HG02885 (cell line): ENCODE results near the gene CNTFR.
"Not testable (repeated sequence)": the region's sequence is repeated elsewhere in the genome, so short reads cannot be mapped to it uniquely, and the experiment has no call there.

ENCODE experiments used
- ATAC-seq: cut with Tn5 transposase; IDR thresholded peaks from one replicate; pipeline ENCODE4 v1.9.1; 2021; ENCODE audit warnings: mild to moderate bottlenecking; ENCODE audit not compliant: unreplicated experiment, poor library complexity

CNTFR gene

GRCh38 chr9:34544035-34544434 is 45.5 kb downstream of the CNTFR start:
- no peak for ATAC-seq

- ATAC-seq = no peak
Measured at GRCh38 chr9:34541540-34541939, 48.0 kb downstream of the CNTFR start.

GRCh38 chr9:34540827-34541226 is 48.7 kb downstream of the CNTFR start:
- no peak for ATAC-seq

GRCh38 chr9:34536685-34537084 is 52.8 kb downstream of the CNTFR start:
- no peak for ATAC-seq

GRCh38 chr9:34532041-34532440 is 57.5 kb downstream of the CNTFR start:
- ATAC-seq = not testable (repeated sequence)

- ATAC-seq = no peak
Measured at GRCh38 chr9:34526026-34526425, 63.5 kb downstream of the CNTFR start.

- no peak for ATAC-seq
Measured at GRCh38 chr9:34524349-34524748, 65.2 kb downstream of the CNTFR start.

- ATAC-seq = peak; percentile 89
Measured at GRCh38 chr9:34522971-34523797, 66.3 kb downstream of the CNTFR start, which contains the start of gene ENHO. Gene ENHO, minus strand, starts transcription at chr9:34522990. Its CDS starts 1,295 bp downstream, at chr9:34521695.

GRCh38 chr9:34522091-34522887 is 67.2 kb downstream of the CNTFR start:
- no peak for ATAC-seq

- no peak for ATAC-seq
Measured at GRCh38 chr9:34521406-34522045, 68.0 kb downstream of the CNTFR start.

GRCh38 chr9:34520505-34521385 is 68.8 kb downstream of the CNTFR start:
- ATAC-seq = no peak

- no peak for ATAC-seq
Measured at GRCh38 chr9:34520096-34520495, 69.4 kb downstream of the CNTFR start.

GRCh38 chr9:34519321-34520020 is 70.1 kb downstream of the CNTFR start:
- ATAC-seq = no peak

- no peak for ATAC-seq
Measured at GRCh38 chr9:34518896-34519295, 70.6 kb downstream of the CNTFR start.

- no peak for ATAC-seq
Measured at GRCh38 chr9:34518110-34518616, 71.4 kb downstream of the CNTFR start.

GRCh38 chr9:34517185-34517584 is 72.3 kb downstream of the CNTFR start:
- ATAC-seq = no peak

- ATAC-seq = no peak
Measured at GRCh38 chr9:34515959-34516358, 73.6 kb downstream of the CNTFR start.

- no peak for ATAC-seq
Measured at GRCh38 chr9:34514816-34515215, 74.7 kb downstream of the CNTFR start.

GRCh38 chr9:34514401-34514800 is 75.1 kb downstream of the CNTFR start:
- ATAC-seq = no peak
